Measurements from ENCODE around the gene AP2M1.

Gene AP2M1

GRCh38 chr3:184164648-184165330 lies 9.9 kb upstream of the AP2M1 start:
- no peak for DNase-seq (ENCODE audit: low spot score)
- no peak overlapping the region for H3K27ac ChIP-seq
- ChIA-PET CTCF (interaction anchor here (1.2 kb wide), 1 partner anchor 30 kb away, joined by 3 read pairs; the partner anchor contains the start of gene EIF2B5), POLR2A (ENCODE audit: low non-redundant PET) (no interaction called here)
- TF ChIP-seq CTCF (conservative IDR thresholded peaks at IDR 0.05; ENCODE audit: low read depth) = no peak

DNA sequence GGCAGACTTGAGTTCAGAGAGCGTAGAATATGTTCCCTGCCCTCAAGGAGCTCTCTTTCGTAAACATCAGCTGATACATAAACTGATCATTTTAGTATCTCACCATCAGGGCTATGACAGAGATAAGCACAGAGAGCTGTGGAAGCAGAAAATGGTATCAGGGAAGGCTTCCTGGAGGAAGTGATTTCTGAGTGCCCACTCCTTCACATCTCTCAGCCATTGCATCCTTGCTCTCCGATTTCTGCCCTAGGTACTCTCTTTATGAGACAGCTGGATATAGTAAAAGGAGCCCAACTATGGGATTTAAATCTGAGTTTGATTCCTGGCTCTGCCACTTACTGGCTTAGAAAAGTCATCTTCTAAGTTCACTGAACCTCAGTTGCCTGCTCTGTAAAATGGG lies 9.1 kb upstream of the AP2M1 start:
- CTCF ChIA-PET = interaction anchor here (0.6 kb wide), 1 partner anchor 76 kb away, joined by 3 read pairs; no protein-coding TSS in a partner anchor
- no peak for DNase-seq (ENCODE audit: low spot score)
- no peak for TF ChIP-seq CTCF (conservative IDR thresholded peaks at IDR 0.05; ENCODE audit: low read depth)
- POLR2A ChIA-PET (ENCODE audit: low non-redundant PET) = no interaction called here
- no peak overlapping the region for H3K27ac ChIP-seq

- 0 out of 2 replicates have a peak overlapping the region, but pooled peaks have one; percentile 7 for H3K27ac ChIP-seq
- ChIA-PET CTCF (interaction anchor here (0.8 kb wide), 1 partner anchor 83 kb away, joined by 4 read pairs; no protein-coding TSS in a partner anchor), POLR2A (ENCODE audit: low non-redundant PET) (no interaction called here)
- TF ChIP-seq CTCF (conservative IDR thresholded peaks at IDR 0.05; ENCODE audit: low read depth) = no peak
- no peak for DNase-seq (ENCODE audit: low spot score)
Observed at GRCh38 chr3:184166671-184167070, 8.0 kb upstream of the AP2M1 start.

DNA sequence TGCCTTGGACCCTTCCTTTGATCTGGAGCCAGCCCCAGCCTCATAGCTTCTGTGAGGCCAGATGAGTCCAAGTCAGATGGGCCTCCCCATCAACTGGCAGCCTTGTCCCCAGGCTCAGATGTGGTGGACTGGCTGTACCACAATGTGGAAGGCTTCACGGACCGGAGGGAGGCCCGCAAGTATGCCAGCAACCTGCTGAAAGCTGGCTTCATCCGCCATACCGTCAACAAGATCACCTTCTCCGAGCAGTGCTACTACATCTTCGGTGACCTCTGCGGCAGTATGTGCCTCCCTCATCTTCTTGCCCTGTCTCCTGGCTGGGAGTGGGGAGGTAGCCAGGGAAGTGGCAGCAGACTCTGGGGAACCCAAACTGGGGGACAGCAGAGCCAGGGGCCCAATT lies 6.9 kb upstream of the AP2M1 start:
- ChIA-PET CTCF (no interaction called here), POLR2A (ENCODE audit: low non-redundant PET) (no interaction called here)
- no peak for TF ChIP-seq CTCF (conservative IDR thresholded peaks at IDR 0.05; ENCODE audit: low read depth)
- DNase-seq (ENCODE audit: low spot score) = no peak
- peak overlapping the region; percentile 49; the same call in 1 of the 2 replicates for H3K27ac ChIP-seq

- POLR2A ChIA-PET (ENCODE audit: low non-redundant PET) = no interaction called here
Observed at GRCh38 chr3:184168363-184169120, 6.1 kb upstream of the AP2M1 start.

More at GRCh38 chr3:184168363-184169120, 6.1 kb upstream of the AP2M1 start:
- peak; percentile 59 for DNase-seq (ENCODE audit: low spot score)
- CTCF ChIA-PET = no interaction called here
- H3K27ac ChIP-seq = peak overlapping the region; percentile 49
- no peak for TF ChIP-seq CTCF (conservative IDR thresholded peaks at IDR 0.05; ENCODE audit: low read depth)

All from RWPE1 (cell line).